Suppressor macrophage treated with lipopolysaccharide for 1 hour (primary cell): ENCODE measurements around the gene SERPINH1.

Experiments
- DNase-seq, 3 donors: peaks; one replicate each; pipeline ENCODE4 v3.0.0-alpha.2; 2020 to 2022

Gene SERPINH1

GRCh38 chr11:75557666-75558494 is 4.2 kb upstream of the SERPINH1 start:
- DNase-seq = no peak

DNA sequence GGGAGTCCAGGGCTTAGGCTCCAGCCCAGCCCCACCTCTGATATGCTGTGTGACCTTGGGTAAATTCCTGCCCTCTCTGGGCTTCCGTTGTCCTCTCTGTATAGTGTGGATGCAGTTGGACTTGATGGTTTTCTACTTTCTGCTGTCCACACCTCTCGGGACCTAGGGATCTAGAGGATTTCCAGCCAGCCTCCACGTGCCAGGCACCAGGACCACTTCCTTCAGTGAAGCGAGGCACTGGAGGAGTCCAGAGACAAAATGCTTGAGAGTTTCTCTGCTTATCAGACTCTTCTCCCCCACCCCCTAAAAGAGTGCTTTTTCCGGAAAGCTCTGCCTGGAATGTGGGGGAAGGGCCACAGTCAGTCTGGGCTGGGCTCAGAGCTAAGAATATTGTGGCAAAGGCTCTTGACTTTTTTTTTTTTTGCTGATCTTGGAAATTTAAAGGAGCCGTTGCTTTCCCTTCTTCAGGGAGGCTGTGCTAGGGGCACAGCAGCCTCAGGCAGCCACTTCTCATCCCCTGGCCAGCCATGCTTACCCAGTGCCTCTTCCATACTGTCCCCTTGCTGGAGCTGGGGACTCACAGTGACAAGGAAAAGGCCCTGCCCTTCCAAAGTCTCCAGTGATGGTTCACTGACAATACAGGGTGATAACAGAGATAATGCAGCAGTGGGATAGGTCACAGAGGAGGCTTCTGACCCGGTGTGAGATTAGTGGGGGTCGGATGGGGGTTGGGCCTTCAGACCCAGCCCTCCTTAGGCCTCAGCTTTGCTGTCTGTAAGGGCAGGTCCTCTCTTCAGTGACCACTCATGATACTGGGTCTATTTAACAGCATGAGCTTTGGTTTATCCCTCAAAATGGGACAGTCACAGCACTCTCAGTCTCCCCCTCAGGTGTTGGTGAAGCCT is 2.9 kb upstream of the SERPINH1 start:
- no peak for DNase-seq

- DNase-seq = no peak
Measured at GRCh38 chr11:75560644-75561043, 1.4 kb upstream of the SERPINH1 start.

DNA sequence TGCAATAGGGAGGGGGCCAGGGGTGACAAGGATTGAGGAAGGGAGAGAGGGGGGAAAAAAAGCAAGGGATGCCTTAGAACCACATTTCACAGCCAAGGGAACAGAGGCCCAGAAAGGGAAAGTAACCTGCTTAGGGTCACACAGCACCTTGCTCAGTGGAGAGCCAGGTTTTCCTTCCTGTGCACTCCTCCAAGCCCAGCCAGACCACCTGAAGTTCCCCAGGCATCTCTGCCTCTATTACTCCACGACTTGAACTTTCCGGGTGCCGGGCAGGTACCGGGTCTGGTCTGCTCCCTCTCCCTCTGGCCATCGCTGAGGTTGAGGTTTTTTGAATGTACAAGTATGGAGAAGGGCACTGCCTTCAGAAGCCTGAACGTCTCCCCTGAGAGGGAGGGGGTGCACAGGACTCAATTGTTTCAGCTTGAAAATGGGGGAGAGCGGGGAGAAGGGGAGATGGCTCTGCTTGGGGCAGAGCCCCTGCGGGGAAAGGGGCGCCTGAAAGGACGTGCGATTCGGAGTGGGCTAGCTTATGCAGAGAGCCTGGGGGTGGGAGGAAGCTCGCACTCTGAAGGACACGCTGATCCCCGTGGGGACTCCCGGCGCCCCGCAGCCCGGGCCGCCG is 516 bp upstream of the SERPINH1 start:
- peak in 1 of 3 donors; percentile 27 for DNase-seq

DNA sequence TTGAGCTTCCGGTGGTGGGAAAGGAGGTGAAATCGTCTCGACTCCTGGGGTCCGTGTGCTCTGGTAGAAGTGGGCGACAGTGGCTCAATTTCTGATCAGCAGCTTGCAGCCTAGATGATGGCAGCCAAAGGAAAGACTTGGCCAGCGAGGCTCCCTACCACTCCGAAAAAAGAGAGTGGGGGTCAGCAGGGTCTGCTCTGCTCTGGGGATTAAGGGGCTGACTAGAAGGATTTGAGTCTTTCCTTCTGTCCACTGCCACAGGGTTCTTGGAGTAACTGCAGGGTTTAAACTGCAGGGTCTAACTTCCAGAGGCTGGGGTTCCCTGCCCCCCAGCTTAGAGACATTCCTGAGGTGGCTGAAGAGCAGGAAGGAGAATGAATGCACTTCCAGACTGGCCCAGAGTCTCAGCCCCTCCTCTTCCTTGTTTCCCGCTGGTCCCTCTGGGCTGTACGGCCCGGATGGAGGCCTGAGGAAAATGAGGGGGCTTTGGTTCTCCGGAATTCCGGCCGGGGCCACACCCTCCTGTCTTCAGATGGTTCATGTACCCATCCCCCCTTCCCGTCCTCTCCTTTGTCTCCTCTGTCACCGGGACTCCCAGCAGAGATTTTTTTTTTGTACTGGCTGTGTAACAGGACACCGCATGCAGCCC is 907 bp downstream of the SERPINH1 start:
- peak in 1 of 3 donors; percentile 14 for DNase-seq

- no peak for DNase-seq
Measured at GRCh38 chr11:75563501-75563977, 1.5 kb downstream of the SERPINH1 start.

DNA sequence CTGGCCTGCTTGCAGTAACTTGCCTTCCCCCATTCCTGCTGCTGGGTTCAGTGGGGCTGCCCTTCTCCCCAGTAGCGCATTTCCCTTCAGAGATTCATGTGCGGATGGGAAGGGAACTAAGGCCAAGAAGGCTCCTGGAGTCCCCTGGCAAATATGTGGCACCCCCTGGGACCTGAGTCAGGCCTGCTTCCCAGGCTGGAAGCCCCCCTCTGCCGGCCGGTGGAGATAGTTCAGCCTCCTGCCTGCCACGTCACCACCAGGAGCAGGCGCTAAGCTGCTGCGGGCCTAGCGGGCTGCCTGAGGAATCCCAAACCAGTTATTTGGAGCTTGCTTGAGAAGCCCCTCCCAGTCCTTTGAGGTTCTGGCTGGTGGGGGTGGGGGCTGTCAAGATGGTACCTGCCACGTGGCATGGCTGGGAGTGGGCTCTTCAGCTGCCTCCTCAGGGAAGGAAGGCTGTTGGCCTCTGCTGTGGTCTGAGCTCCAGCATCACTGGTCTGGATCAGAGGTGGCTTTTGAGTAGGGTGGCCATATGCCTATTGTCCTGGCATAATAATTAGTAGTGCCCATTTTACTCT is 2.0 kb downstream of the SERPINH1 start:
- no peak for DNase-seq

DNA sequence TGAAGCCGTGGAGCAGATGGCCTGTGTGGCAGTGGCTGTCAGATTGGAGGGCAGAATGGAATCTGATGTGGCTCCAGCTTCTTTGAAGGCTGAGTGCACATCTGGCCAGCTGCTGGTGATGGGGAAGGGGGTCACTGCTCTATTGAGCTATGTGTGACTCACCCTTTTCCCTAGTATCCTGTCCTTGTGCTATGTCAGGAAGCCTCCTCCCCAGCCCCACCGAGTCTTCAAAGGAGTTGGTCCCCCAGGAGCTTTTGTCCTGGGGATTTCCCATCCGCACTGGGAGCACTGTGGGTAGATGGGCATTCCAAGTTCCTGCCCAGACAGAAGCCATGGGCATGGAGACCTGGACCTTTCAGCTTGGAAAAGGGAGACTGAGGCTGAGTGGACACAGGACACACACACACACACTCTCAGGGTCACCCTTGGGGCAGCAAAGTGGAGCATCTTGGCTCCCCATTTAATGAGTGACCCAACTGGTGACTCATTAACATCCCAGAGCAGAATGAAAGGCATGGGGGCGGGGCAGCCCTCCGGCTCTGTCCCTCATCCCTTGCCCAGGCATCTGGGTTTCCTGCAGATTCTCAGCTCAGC is 3.3 kb downstream of the SERPINH1 start:
- DNase-seq = peak; percentile 30 to 46 (median 43)

- DNase-seq = no peak
Measured at GRCh38 chr11:75565916-75566762, 4.1 kb downstream of the SERPINH1 start.

GRCh38 chr11:75566763-75567279 is 4.8 kb downstream of the SERPINH1 start:
- no peak for DNase-seq

GRCh38 chr11:75567971-75568370 is 5.9 kb downstream of the SERPINH1 start:
- DNase-seq = no peak

DNA sequence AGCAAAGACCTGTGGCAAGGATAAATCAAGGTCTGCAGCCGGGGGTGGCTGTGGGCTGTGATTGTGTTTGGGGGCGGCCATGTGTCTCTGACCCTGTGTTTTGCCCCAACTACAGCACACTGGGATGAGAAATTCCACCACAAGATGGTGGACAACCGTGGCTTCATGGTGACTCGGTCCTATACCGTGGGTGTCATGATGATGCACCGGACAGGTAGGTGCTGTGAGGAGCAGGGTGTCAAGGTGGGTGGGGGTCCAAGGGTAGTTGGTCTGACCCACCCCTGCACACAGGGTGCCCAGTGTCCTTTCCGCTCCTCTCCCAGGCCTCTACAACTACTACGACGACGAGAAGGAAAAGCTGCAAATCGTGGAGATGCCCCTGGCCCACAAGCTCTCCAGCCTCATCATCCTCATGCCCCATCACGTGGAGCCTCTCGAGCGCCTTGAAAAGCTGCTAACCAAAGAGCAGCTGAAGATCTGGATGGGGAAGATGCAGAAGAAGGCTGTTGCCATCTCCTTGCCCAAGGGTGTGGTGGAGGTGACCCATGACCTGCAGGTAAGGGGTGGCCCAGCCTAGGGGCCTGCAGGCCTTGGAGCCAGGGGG is 6.7 kb downstream of the SERPINH1 start:
- DNase-seq = no peak

DNA sequence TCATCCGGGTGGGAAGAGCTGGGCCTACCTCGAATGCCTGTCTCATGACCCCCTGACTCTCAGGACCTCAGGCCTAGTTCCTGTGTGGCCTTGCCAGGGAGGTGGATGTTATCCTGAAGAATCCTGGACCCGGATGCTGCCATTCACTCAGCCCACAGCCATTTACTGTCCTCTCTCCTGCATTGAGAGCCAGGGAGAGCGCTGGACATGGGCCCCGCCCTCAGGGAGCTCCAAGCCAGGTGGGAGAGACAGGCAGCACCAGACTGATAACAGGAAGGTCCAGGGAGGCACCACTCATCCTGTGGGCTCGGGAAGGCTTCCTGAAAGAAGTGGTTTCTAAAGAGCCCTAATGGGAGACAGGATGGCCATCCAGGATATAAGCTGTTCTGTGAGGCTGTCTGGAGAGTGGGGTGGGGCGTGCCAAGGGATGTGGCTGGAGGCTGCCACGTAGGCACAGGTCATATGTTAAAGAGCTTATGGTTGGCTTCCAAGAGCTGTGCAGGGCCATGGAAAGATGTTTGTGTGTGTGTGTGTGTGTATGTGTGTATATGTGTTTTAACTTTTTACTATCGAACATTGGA is 8.6 kb downstream of the SERPINH1 start:
- no peak for DNase-seq

DNA sequence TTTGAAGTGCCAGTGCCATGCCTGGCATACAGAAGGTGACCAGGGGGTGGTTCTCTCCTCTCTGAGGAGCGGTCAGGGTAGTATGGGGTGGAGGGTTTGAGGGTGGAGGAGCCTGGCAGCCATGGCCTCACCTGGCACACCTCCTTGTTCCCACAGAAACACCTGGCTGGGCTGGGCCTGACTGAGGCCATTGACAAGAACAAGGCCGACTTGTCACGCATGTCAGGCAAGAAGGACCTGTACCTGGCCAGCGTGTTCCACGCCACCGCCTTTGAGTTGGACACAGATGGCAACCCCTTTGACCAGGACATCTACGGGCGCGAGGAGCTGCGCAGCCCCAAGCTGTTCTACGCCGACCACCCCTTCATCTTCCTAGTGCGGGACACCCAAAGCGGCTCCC is 9.6 kb downstream of the SERPINH1 start:
- DNase-seq = no peak

DNA sequence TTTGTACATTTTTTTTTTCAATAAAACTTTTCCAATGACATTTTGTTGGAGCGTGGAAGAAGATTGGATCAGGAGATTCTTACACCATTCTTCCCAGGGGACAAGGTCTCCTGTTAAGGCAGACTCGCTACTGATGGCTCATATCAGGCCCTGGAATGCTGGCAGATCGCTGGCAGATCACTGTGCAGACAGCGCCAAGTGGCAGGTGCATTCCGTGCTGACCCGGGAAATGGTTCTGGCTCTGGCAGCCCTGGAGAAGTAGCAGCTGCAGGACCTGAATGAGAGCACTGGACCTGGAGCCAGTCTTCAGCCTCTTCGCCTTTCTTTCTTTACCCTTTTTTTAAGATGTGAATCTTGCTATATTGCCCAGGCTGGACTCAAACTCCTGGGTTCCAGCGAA is 10.7 kb downstream of the SERPINH1 start:
- no peak for DNase-seq

DNA sequence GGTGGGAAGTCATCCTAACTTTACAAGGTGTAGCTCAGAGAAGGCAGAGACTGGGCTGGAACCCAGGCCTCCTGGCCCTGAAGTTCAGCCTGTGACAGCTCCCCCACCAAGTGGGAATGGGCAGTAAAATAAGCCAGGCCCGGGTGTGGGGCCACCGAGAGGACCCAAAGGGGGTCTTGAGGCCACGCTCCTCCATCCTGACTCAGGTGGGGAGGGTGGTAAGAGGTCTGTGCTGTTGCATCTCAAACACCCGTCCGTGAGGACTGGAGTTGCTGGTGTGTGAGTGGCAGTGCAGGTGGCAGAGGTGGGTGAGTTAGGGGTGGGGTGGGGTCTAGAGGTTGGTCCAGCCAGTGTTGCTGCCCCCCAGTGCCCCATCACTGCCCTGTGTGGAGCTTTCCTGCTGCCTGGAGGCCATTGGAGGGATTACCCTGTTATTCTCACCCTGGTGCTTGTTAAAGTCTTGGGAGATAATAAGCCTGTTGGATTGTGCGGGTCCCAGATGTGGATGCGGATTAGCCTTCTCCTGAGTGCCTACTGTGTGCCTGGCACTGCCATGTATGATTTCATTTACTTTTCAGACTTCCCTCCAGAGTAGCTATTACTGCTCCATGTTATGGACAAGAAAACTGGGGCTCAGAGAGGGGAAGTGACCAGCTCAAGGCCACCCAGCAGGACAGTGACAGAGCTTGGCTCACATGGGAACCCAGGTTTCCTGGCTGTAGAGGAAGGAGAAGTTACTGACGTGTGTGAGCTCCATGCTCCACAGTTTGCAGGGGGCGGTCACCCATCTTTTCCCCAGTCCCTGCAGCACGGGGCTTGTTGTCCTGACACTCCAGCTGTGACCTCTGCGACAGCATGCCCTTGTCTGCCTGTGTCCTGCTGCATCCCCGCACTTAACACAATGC is 12.9 kb downstream of the SERPINH1 start:
- peak in 1 of 3 donors; percentile 27 for DNase-seq

DNA sequence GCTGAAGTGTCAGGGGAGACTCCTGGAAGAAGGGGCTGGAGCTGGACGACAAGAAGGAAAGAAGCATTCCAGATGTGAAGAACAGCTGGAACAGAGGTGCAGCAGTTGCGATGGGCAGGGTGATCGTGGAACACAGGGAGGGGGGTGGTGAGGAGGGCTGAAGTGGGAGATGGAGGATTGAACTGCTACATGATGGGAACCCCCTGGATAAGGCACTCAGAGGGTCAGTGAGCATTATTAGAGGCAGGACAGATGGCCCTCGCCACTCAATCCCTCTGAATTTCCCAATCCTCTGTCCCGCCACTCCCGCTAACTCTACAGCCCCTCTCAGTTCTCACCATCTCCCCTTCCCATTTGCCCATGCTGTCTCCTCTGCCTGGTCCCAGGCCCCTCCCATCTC is 14.0 kb downstream of the SERPINH1 start:
- DNase-seq = no peak

DNA sequence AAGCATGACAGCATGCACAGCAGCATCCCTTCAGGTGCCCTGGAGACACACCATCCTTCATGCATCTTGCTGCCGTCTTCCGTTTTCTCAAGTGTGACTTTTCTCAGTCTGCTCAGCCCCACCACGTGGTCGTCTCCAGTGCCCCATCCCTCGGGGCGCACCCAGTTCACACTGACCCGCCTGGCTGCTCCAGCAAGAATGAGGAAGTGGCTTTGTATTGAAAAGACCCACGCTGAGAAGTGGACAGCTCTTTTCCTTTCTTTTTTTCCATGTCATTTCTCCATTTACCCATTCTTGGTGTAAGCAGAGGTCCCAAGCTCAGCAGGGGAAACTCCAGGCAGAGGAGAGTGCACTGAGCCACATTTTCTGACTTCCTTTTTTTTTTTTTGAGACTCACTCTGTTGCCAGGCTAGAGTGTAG is 14.5 kb downstream of the SERPINH1 start:
- peak; percentile 92 to 96 (median 93) for DNase-seq

- DNase-seq = no peak
Measured at GRCh38 chr11:75577207-75577606, 15.2 kb downstream of the SERPINH1 start.
